Measurements from ENCODE around the gene CDH23. TPM values are rescaled to one million over a fixed set of nuclear protein-coding genes. Genes with fewer than 3 reads are reported as not detected.

The CDH23 gene
- total and polyA plus RNA-seq, 5 donors, result 2.4 to 6.3 (median 5.2) TPM

GRCh38 chr10:71521504-71522441 lies 125.1 kb downstream of the CDH23 start:
- Histone ChIP-seq H3K9me3 (ENCODE audit: control insufficient read depth, low read length) (no peaks in the 10 kb centered on the region), H3K27ac (ENCODE audit: low read length) (no peak overlapping the region), H3K4me1 (ENCODE audit: control insufficient read depth, insufficient read depth, low read length) (no peaks in the 10 kb centered on the region), H3K4me3 (ENCODE audit: low read length) (no peak overlapping the region), H3K27me3 (ENCODE audit: control insufficient read depth, insufficient read depth) (no peaks in the 10 kb centered on the region)
- no peak for ATAC-seq
- intact Hi-C loops (cut with DNase I), result no loop called here
- WGBS, result 86% methylated on average over 14 of the region's 14 CpGs
- peak in 2 of 3 donors; percentile 16 to 29 for DNase-seq

GRCh38 chr10:71522442-71523144 lies 125.9 kb downstream of the CDH23 start:
- Histone ChIP-seq H3K4me1 (ENCODE audit: control insufficient read depth, insufficient read depth, low read length) (no peaks in the 10 kb centered on the region), H3K27ac (ENCODE audit: low read length) (no peak overlapping the region), H3K4me3 (ENCODE audit: low read length) (no peak overlapping the region), H3K9me3 (ENCODE audit: control insufficient read depth, low read length) (no peaks in the 10 kb centered on the region), H3K27me3 (ENCODE audit: control insufficient read depth, insufficient read depth) (no peaks in the 10 kb centered on the region)
- intact Hi-C loops (cut with DNase I), result no loop called here
- 78% methylated on average over 5 of the region's 5 CpGs for WGBS
- DNase-seq (peak in 1 of 3 donors; percentile 11), ATAC-seq (no peak)

GRCh38 chr10:71523756-71524155 lies 127.0 kb downstream of the CDH23 start:
- Histone ChIP-seq H3K4me1 (ENCODE audit: control insufficient read depth, insufficient read depth, low read length) (no peaks in the 10 kb centered on the region), H3K27me3 (ENCODE audit: control insufficient read depth, insufficient read depth) (no peaks in the 10 kb centered on the region), H3K27ac (ENCODE audit: low read length) (no peak overlapping the region), H3K9me3 (ENCODE audit: control insufficient read depth, low read length) (no peaks in the 10 kb centered on the region), H3K4me3 (ENCODE audit: low read length) (no peak overlapping the region)
- no peak for ATAC-seq
- DNase-seq, result peak in 1 of 3 donors; percentile 27
- intact Hi-C loops (cut with DNase I), result no loop called here
- 89% methylated on average over 6 of the region's 6 CpGs for WGBS

GRCh38 chr10:71525092-71525491 lies 128.4 kb downstream of the CDH23 start:
- DNase-seq, result peak in 2 of 3 donors; percentile 9 to 11
- Histone ChIP-seq H3K9me3 (ENCODE audit: control insufficient read depth, low read length) (no peaks in the 10 kb centered on the region), H3K27ac (ENCODE audit: low read length) (no peak overlapping the region), H3K4me1 (ENCODE audit: control insufficient read depth, insufficient read depth, low read length) (no peaks in the 10 kb centered on the region), H3K27me3 (ENCODE audit: control insufficient read depth, insufficient read depth) (no peaks in the 10 kb centered on the region), H3K4me3 (ENCODE audit: low read length) (no peak overlapping the region)
- WGBS, result 94% methylated on average over 5 of the region's 5 CpGs
- intact Hi-C loops (cut with DNase I), result no loop called here
- ATAC-seq, result no peak

GRCh38 chr10:71525721-71526120 lies 129.0 kb downstream of the CDH23 start:
- H3K4me1 ChIP-seq (ENCODE audit: control insufficient read depth, insufficient read depth, low read length), result no peaks in the 10 kb centered on the region
- peak in 2 of 3 donors; percentile 6 to 13 for DNase-seq
- no peak overlapping the region for H3K27ac ChIP-seq (ENCODE audit: low read length)
- no peak for ATAC-seq
- intact Hi-C loops (cut with DNase I), result no loop called here
- no peaks in the 10 kb centered on the region for H3K9me3 ChIP-seq (ENCODE audit: control insufficient read depth, low read length)
- WGBS, result 78% methylated on average over 5 of the region's 5 CpGs
- no peaks in the 10 kb centered on the region for H3K27me3 ChIP-seq (ENCODE audit: control insufficient read depth, insufficient read depth)
- no peak overlapping the region for H3K4me3 ChIP-seq (ENCODE audit: low read length)

GRCh38 chr10:71526653-71527052 lies 129.9 kb downstream of the CDH23 start:
- H3K4me3 ChIP-seq (ENCODE audit: low read length), result no peak overlapping the region
- intact Hi-C loops (cut with DNase I), result no loop called here
- ATAC-seq, result no peak
- no peaks in the 10 kb centered on the region for H3K4me1 ChIP-seq (ENCODE audit: control insufficient read depth, insufficient read depth, low read length)
- H3K27ac ChIP-seq (ENCODE audit: low read length), result no peak overlapping the region
- H3K27me3 ChIP-seq (ENCODE audit: control insufficient read depth, insufficient read depth), result no peaks in the 10 kb centered on the region
- 91% methylated on average over 11 of the region's 11 CpGs for WGBS
- H3K9me3 ChIP-seq (ENCODE audit: control insufficient read depth, low read length), result no peaks in the 10 kb centered on the region
- peak in 1 of 3 donors; percentile 5 for DNase-seq

GRCh38 chr10:71527135-71527534 lies 130.4 kb downstream of the CDH23 start:
- WGBS, result 77% methylated on average over 12 of the region's 12 CpGs
- Histone ChIP-seq H3K27ac (ENCODE audit: low read length) (no peak overlapping the region), H3K4me3 (ENCODE audit: low read length) (no peak overlapping the region), H3K27me3 (ENCODE audit: control insufficient read depth, insufficient read depth) (no peaks in the 10 kb centered on the region), H3K9me3 (ENCODE audit: control insufficient read depth, low read length) (no peaks in the 10 kb centered on the region), H3K4me1 (ENCODE audit: control insufficient read depth, insufficient read depth, low read length) (no peaks in the 10 kb centered on the region)
- peak; percentile 24 to 50 for ATAC-seq
- peak in 2 of 3 donors; percentile 50 to 64 for DNase-seq
- intact Hi-C loops (cut with DNase I), result no loop called here

GRCh38 chr10:71528371-71529206 lies 131.9 kb downstream of the CDH23 start:
- intact Hi-C loops (cut with DNase I), result no loop called here
- peak in 2 of 3 donors; percentile 22 to 28 for DNase-seq

GRCh38 chr10:71529207-71529827 lies 132.6 kb downstream of the CDH23 start:
- DNase-seq, result peak in 2 of 3 donors; percentile 45 to 46
- H3K27me3 ChIP-seq (ENCODE audit: control insufficient read depth, insufficient read depth), result no peaks in the 10 kb centered on the region
- no peak overlapping the region for H3K4me3 ChIP-seq (ENCODE audit: low read length)
- no peak overlapping the region for H3K27ac ChIP-seq (ENCODE audit: low read length)
- H3K4me1 ChIP-seq (ENCODE audit: control insufficient read depth, insufficient read depth, low read length), result no peaks in the 10 kb centered on the region
- ATAC-seq, result peak; percentile 10 to 35
- WGBS, result 87% methylated on average over 11 of the region's 11 CpGs
- H3K9me3 ChIP-seq (ENCODE audit: control insufficient read depth, low read length), result no peaks in the 10 kb centered on the region
- intact Hi-C loops (cut with DNase I), result no loop called here

More at GRCh38 chr10:71528371-71529206, 131.9 kb downstream of the CDH23 start:
- Histone ChIP-seq H3K4me3 (ENCODE audit: low read length) (no peak overlapping the region), H3K27ac (ENCODE audit: low read length) (no peak overlapping the region), H3K27me3 (ENCODE audit: control insufficient read depth, insufficient read depth) (no peaks in the 10 kb centered on the region), H3K9me3 (ENCODE audit: control insufficient read depth, low read length) (no peaks in the 10 kb centered on the region), H3K4me1 (ENCODE audit: control insufficient read depth, insufficient read depth, low read length) (no peaks in the 10 kb centered on the region)
- WGBS, result 76% methylated on average over 17 of the region's 17 CpGs
- no peak for ATAC-seq

GRCh38 chr10:71530781-71531180 lies 134.1 kb downstream of the CDH23 start:
- DNase-seq (peak in 1 of 3 donors; percentile 1), ATAC-seq (no peak)
- Histone ChIP-seq H3K27ac (ENCODE audit: low read length) (no peak overlapping the region), H3K4me1 (ENCODE audit: control insufficient read depth, insufficient read depth, low read length) (no peaks in the 10 kb centered on the region), H3K4me3 (ENCODE audit: low read length) (no peak overlapping the region), H3K27me3 (ENCODE audit: control insufficient read depth, insufficient read depth) (no peaks in the 10 kb centered on the region), H3K9me3 (ENCODE audit: control insufficient read depth, low read length) (no peaks in the 10 kb centered on the region)
- intact Hi-C loops (cut with DNase I), result no loop called here
- WGBS, result 97% methylated on average over 4 of the region's 4 CpGs

Data from right cardiac atrium (tissue), 5 donors.